HepG2 (cell line): Measurements from ENCODE around the gene ALK.

ENCODE experiments used
- CEBPB ChIP-seq: IDR thresholded peaks from 2 replicates; pipeline ENCODE4 v1.6.1; 2011; ENCODE audit warnings: low read depth, low read length, improper control_type of control experiment, borderline replicate concordance
- CTCF ChIP-seq: sonication (generic); formaldehyde crosslinking; IDR thresholded peaks from 2 replicates; pipeline ENCODE4 v1.5.0; 2020; ENCODE audit warnings: mild to moderate bottlenecking, missing genetic modification reagents, moderate library complexity
- DPF2 ChIP-seq: sonication (generic); formaldehyde crosslinking; IDR thresholded peaks from 2 replicates; pipeline ENCODE4 v1.4.0; 2020; ENCODE audit warnings: mild to moderate bottlenecking, low read depth, missing genetic modification reagents, borderline replicate concordance
- ZBTB4 ChIP-seq: sonication (generic); formaldehyde crosslinking; IDR thresholded peaks from 2 replicates; pipeline ENCODE4 v1.4.0; 2020; ENCODE audit warnings: missing genetic modification reagents, mild to moderate bottlenecking, borderline replicate concordance
- ZKSCAN1 ChIP-seq: fragments of 150-350 bp; IDR thresholded peaks from 2 replicates; pipeline ENCODE4 v1.6.1; 2014; ENCODE audit warnings: low read length
- ZNF775 ChIP-seq: sonication (generic); formaldehyde crosslinking; IDR thresholded peaks from 2 replicates; pipeline ENCODE4 v1.4.0; 2020; ENCODE audit warnings: missing genetic modification reagents, mild to moderate bottlenecking, moderate library complexity, borderline replicate concordance
- ZSCAN31 ChIP-seq: sonication (generic); formaldehyde crosslinking; IDR thresholded peaks from 2 replicates; pipeline ENCODE4 v1.5.0; 2020; ENCODE audit warnings: low read depth, mild to moderate bottlenecking, missing genetic modification reagents

- TF ChIP-seq ZKSCAN1 = no peak
- no peak for TF ChIP-seq DPF2 (CRISPR knock-in tag)
- TF ChIP-seq ZSCAN31 = no peak
- no peak for TF ChIP-seq ZBTB4 (CRISPR knock-in tag)
- TF ChIP-seq CTCF (CRISPR knock-in tag) = no peak
- TF ChIP-seq CEBPB = no peak
- TF ChIP-seq ZNF775 = no peak
Measured at GRCh38 chr2:29946505-29946904, 25.1 kb upstream of the ALK start.
